NAMALWA (cell line): Measurements from ENCODE around the gene HCN3.

Experiments
- DNase-seq: peaks from one replicate; pipeline ENCODE4 v3.0.0-alpha.2; 2015; ENCODE audit warnings: low spot score

Gene HCN3

DNA sequence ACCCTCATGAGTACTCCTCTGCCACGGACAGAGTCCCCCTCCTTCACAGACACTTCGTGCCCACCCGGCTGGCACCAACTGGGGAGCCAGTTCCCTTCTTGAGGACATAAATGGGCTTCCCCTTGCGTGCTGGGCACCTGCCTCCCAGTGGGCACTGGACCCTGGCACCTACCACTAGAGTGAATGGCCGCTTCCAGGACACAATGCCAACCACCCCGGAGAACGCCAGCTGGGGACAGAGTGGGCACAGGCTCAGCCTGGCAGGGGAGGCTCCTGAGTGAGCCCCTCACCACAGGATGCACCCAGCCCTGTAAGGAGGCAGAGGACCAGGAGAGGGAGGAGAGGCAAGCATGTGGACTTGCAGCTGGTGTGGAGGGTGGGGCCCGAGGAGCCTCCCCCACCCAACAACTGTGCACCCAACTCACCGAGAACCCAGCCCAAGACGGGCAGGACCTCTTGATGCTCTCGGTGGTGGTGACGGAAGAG is 23.0 kb upstream of the HCN3 start:
- no peak for DNase-seq

DNA sequence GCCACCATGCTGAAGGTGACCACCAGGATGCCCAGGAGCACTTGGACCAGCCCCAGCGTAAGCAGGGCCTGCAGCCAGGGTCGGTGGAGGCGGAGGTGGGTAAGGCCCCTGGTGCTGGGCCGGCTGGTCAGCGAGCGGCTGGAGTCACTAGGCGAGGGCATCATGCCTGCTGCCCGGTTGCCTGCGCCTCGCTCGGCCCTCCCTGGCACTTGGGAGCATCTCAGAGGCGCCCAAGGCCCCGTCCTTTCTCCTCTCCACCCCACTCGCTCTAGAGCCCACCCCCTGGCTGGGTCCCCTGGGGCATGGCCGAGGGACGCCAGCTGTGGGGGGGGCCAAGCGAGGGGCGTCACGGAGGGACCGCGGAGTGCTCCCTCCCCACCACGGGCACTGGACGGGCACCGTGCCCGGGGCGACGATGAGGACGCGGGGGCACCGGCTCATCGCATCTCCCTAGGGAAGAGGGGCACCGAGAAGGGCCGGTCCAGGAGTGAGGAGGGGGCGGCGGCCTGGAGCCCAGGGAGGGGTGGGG is 22.5 kb upstream of the HCN3 start:
- DNase-seq: no peak

DNA sequence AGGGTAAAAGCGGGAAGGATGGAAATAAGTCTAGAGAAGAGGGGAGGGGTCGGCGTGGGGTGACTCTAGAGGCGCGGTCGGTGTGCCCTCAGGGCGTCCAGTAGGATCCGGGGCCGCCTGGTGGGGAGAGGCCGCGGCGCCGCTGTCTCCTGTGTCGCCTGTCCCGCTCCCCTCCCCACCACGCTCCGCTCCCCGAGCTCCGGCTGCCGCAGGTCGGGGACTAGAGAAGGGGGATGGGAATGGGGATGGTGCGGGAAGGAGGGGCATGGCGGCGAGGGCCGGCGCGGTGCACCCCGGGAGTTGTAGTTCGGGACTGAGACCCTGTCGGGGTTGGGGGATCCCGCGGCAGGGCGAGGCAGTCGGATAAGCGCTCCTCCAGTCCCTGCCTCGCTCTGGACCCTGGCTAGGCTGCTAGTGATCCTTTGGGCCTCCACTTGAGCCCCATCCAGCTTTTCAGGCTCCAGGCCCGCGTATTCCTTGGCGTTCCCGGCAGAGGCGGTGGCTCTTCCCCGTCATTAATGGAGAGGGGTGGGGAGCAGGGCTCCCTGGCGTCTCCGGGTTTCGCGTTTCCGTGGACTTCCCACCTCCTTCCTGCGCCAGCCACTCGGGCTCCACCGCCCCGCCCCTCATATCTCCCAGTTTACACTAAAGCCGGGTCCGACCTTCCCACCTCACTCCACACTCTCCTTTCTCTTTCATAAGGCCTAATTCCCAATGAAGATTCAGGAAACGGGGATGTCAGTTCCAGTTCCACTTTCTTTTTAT is 21.8 kb upstream of the HCN3 start, which contains the start of gene ENTREP3:
ENTREP3 (minus strand) TSS at position 241 of the 765 bp plus-strand sequence. CDS start 606 bp downstream, outside the sequence.
- peak; percentile 91 for DNase-seq

DNA sequence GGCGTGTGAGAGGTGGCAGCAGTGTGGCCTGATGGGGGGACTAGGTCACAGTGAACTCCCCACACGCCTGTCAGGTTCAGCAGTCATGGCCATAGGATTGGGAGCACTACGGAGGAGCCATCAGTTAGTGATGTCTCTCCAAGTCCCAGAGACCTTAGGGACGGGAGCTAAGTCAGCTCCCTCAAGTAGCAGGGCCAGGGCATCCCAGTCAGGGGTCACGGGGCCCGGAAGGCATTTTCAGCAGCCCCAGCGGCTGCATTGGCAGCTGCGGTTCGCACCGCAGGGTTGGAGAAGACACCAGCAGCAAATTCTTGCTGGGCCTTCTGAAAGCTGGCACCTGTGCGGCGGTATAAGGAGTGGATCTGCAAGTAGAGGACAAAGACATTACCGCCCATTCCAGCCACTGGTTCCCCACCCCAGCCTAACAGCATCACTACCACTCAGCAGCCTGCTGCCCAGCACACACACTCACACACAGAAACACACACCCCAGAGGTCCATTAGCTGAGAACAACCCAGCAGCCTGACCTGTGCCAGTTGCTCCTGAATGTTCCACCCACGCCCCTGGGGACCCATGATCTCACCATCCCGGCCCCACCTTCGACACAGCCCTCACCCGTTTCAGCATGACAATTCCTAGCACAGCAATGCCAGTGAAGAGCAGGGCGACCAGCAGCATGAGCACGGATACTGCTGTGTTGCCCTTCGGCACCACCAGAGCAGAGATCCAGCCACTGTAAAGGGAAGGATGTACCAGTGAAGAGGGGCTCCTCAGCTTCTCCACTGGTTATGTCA is 21.0 kb upstream of the HCN3 start:
- DNase-seq: no peak

DNA sequence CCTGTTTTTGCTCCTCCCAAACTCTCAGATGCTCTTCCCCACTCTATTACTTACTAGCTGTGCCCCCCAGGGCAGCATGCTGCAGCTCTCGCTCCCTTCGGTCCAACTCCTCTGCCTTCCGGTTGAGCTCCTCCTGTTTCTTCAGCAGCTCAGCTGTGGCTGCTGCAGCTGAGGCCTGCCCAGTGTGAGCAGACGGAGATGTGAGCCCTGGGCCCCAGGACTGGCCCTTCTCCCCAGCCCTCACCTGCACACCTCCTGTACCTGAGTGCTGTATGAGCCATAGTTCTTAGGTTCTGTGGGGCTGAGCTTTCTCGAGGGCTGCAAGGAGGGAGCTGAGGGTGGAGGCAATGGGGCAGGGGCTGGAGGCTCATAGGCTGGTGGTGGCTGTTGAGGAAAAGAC is 17.0 kb upstream of the HCN3 start:
- DNase-seq: no peak

DNA sequence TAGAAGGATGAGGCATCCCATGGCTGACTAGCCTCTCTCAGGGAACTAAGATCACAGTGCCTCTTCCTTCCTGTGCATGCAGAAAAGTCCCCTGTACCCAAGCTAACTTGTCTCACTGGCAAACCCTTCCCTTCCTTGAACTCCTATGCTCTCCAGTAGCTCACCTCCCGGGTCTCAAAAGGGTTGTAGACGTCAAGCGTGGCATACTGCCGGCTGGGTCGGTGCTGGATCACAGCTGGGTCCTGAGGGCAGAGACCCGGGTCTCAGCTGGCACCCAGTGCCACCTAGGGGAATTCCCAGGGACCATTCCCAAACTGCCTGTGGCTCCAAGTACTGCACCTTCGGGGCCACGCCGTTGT is 15.8 kb upstream of the HCN3 start:
- peak; percentile 55 for DNase-seq

DNA sequence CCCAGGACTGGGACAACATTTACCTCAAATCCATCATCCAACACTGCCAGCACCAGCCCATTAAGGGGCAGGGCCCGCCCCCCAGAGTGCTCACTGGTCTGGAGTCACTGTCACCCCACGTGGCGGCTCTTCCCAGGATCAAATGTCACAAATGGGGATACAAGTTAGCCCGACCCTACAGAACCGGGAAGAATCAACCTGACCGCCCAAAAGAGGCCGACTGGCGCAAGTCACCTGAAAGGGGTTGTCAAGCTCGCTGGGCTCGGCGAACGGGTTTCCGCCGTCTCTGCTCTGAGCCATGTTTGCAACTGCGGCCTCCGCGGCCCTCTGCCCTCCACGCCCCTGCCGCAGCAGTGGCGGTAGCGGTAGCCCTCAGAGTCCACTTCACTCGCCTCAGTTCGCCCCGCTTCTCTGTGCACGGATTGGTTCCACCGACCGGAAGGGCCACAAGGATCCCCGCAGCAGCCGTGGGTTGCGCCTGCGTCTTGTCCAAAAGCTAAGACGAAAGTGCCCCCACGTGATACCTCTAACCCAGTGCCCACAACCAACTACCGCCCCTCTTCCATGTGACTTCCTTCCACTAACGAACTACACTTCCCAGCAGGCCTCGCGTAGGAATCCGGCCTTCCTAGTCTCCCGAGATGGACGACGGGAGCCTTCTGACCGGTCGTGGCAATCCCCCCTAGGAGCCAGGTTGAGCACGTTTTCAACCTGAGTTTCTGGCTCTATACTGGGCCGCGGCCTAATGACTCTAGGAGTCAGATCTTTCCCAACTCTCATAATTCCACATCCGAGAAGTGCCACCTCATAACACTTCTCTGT is 15.2 kb upstream of the HCN3 start, which contains the start of gene SCAMP3:
SCAMP3 (minus strand) TSS at position 509 of the 822 bp plus-strand sequence; CDS start at position 300, 209 bp downstream.
- DNase-seq: peak; percentile 99

DNA sequence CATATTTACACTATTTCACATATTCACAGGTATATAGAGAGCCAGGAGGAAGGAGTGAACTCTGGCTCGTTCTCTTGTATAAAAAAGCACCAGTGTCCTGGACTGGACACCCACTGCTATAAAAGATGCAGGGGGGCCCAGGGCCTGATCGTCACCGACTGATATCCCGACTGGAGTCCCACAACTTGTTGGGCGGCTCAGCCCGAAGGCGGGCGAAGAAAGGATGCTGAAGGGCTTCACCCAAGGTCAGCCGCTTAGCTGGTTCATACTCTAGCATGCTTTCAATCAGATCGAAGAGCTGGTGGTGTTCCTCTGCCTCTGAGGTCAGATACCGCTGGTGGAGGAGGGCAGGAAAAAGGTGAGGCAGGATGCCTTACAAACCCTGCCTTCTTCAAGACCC is 14.2 kb upstream of the HCN3 start:
- no peak for DNase-seq

DNA sequence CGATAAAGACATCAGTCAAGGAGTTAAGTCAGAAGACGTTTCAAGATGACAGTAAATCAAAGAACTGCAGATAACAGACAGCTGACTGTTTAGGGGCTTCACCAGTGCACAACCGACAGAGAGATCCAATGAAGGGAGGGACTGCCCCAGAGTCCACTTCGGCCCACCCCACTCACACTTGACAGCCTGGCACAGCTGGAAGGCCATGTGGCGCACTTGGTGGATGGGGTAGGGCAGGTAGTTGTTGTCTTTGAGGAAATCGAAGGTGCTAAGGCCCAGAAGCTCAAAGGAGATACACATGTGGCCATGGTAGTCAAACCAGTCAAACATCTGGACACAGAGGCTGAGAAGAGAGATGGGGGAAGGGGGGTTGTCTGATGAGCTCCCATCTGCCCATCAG is 10.7 kb upstream of the HCN3 start:
- no peak for DNase-seq

- no peak for DNase-seq
These were observed 9.9 kb upstream of the HCN3 start for GRCh38 chr1:155267373-155267772.

DNA sequence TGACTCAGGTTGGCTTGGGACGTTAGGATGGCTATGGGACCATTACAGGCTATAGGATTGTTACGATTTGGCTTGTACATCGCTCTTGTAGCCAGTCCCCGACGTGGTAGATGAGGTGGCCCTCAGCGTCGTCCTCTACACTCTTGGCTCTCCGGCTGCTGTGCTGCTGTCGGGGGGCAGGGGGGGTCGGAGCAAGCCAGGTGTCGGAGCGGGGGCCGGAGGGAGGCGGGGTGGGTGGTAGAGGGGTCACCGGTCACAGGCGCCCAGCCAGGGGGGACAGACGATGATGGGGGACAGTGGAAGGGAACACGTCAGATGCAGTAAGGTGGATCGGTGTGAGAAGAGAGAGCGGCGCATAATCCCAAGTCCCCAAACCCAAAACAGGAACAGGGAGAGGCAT is 8.6 kb upstream of the HCN3 start:
- no peak for DNase-seq

- no peak for DNase-seq
These were observed 7.9 kb upstream of the HCN3 start for GRCh38 chr1:155269381-155269780.

- DNase-seq: peak; percentile 79
These were observed 4.6 kb upstream of the HCN3 start for GRCh38 chr1:155272466-155273342.

- peak; percentile 98 for DNase-seq
These were observed 3.7 kb upstream of the HCN3 start, which contains the start of gene CLK2 for GRCh38 chr1:155273343-155274245. CLK2 (minus strand) TSS chr1:155273504; CDS start chr1:155270977, 2,527 bp downstream.

GRCh38 chr1:155277902-155278688 is 832 bp downstream of the HCN3 start:
- DNase-seq: peak; percentile 86

DNA sequence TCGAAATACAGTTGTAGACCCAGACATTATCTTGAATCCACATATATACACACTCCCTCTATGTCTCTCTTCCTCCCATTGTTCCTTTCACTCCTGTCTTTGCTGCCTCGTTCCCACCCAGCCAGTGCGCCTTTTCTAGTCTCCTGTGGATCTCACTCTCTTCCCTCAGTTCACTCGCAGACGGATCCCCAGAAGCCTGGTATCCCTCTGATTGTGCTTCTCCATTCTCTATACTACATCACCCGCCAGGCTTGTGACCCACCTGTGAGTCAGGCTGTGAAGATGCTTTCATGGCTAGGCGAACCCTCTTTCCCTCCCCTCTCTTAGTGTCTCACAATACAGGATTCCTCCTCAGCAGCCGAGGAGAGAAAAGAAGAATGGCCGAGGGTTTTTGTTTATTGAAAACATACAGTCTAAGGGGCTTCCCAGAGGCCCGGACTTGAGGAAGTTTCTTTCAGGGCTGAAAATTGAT is 1.5 kb downstream of the HCN3 start:
- peak; percentile 40 for DNase-seq

DNA sequence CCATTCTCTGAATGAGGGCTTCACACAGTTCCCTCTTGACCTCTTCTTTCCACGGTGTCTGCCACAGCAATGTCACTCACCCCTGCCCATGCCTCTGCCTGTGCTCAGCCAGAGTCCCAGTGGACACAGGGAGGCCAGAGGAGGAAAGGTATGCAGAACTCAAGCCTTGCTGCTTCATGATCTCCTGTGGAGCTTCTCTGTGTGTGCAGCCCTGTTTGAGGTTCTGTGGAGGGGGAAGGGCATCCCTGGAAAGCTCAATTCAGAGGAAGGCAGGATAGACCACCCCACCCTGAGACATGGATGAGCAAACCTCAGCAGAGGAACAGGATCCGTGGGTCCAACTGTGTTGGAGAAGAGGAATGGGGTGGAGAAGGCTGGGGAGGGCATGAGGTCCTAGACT is 2.0 kb downstream of the HCN3 start:
- no peak for DNase-seq

GRCh38 chr1:155282488-155283091 is 5.3 kb downstream of the HCN3 start:
- DNase-seq: no peak
